GM19239 (cell line): Measurements from ENCODE around the gene FOXS1.
A peak's percentile ranks its signal among the peaks of the same experiment; 100 is the strongest.
"Not testable (repeated sequence)": the region's sequence is repeated elsewhere in the genome, so short reads cannot be mapped to it uniquely, and the experiment has no call there.

Experiments
- DNase-seq: peaks from one replicate; pipeline ENCODE4 v3.0.0; 2011; ENCODE audit warnings: low spot score; ENCODE audit not compliant: insufficient read length
- FAIRE-seq: peaks from 2 replicates; lab custom pipeline; 2011; peaks lifted over from hg19 to GRCh38; lab: Jason Lieb, UNC

Gene FOXS1

DNA sequence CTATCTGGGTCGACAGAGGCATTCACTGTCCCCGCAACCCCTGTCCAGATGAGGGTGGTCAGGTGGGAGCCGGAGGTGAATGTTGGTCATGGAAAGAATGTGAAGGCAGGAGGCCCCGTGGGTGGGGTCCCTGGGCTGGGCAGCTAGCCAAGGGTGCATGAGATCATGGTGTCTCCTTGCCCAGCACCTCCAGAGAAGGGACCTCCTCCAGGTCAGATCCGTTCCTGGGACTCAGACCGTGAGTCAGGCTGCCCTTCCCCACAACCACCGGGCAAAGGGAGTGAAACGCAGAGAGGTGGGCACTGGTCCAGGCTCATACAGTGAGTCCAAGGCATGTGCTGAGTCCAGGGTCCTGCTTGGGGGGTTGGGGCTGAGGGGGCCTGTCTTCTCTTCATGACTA lies 3.5 kb downstream of the FOXS1 start:
- no peak for FAIRE-seq
- DNase-seq: no peak

DNA sequence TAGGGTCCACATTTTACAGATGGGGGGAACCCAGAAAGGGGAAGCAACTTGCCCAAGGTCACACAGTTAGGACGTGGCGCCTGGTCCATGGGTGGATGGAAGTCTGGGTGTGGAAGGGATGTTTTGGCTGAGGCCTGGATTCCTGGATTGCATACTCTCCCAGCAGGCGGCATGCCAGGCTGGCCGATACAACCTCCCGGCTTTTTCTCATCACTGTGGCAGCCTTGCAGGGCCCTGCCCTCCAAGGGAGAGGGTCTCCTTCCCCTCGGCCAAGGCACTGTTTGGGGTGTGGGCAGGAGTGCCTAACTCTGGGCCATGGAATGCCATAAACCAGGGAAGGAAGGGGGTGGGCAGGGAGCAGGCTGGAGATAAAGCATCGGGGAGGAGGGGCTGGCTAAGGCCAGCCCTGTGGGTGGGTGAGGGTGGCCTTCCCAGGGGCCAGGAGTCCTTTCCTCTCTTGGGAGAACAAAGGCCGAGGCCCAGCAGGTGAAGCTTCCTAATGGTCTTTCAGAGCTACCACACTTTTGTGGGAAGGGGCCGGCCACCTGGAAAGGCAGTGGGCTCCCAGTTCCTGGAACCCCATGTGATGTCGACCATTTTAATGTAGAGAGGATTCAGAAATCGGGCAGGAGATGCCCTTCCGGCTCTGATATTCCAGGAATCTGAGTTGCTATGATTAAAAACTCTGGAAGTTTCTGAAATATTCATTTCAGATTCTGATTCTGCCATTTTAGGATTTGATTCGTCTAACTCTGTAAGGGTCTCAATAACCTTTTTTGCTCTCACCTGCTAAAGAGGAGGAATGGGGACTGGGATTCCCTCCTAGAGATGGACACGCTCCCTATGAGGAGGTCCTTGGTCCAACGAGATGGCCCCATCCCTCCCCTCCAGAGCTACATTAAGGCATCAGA lies 4.2 kb downstream of the FOXS1 start:
- FAIRE-seq (no peak), DNase-seq (no peak)

DNA sequence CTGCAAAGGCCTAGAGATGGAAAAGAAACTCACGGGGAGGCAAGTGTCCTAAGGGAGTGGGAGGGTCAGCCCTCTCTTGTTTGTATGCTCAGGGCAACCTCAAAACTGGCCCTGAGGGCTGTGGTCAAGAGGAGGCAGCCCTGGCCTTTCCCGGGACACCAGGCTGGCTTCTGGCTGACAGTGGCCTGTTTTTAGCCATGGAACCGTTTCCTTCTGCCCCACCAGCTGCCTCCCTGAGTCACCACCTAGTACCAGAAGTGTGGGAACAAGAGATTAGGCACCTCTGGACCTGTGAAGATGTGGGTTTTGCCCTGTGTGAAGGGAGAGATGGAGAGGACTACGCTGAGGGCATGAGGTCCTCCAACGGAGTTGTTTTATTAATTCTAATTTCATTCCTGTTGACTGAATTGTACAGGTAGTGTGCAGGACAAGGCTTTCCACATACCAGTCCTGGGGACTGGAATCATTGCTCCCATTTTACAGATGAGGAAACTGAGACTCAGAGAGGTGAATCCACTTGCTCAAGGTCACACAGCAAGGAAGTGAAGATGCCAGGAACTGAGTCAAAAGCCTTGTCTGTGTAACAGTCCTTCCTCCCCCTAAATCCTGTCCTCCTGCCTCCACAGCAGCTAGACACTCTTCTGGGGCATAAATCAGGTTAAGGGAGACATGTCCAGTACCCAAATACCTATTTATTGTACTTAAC lies 5.5 kb downstream of the FOXS1 start:
- DNase-seq: no peak
- no peak for FAIRE-seq

DNA sequence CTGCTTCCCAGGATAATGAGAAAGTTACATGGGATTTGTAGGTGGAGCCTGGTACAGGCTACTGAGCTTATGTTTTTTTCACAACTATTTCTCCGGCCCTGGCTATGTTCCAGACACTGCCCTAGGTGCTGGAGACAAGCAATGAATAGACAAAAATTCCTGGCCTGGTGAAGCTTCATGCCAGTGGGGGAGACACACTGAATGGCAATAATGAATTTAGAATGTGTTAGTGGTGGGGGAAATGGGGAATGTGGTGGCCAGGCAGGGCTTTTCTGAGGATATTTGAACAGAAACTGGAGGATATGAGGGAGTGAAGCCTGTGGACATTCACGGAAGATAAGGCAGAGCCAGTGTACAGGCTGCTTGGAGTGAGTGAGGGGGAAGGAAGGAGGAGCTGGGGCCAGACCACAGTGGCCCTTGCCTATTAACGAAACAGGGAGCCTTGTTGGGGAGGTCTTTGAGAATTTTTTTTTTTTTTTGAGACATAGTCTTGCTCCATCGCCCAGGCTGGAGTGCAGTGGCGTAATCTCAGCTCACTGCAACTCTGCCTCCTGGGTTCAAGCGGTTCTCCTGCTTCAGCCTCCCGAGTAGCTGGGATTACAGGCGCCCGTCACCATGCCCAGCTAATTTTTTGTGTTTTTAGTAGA lies 6.6 kb downstream of the FOXS1 start:
- DNase-seq: no peak
- no peak for FAIRE-seq

DNA sequence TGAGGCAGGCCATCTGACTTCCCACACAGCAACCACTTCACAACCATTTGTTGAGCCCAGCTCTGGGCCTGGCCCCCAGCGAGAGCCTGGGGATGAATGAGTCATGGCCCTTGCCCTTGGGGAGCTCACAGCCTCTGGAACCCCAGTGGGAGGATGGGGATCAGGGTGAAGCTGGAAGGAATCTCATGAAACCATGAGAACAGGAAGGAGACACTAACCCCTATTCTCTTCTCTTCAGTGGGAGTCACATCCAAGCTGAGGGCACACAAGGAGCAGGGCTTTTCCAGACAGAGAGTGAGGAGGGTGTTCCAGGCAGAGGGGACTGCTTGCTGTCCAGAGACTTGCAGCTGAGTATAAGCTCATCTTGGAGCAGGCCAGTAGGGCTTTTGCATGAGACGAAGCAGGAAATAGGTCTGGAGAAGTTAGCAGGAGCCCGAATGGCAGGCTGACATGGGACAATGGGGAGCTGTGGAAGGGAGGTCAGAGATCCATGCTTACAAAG lies 7.5 kb downstream of the FOXS1 start:
- FAIRE-seq: no peak
- DNase-seq: no peak

DNA sequence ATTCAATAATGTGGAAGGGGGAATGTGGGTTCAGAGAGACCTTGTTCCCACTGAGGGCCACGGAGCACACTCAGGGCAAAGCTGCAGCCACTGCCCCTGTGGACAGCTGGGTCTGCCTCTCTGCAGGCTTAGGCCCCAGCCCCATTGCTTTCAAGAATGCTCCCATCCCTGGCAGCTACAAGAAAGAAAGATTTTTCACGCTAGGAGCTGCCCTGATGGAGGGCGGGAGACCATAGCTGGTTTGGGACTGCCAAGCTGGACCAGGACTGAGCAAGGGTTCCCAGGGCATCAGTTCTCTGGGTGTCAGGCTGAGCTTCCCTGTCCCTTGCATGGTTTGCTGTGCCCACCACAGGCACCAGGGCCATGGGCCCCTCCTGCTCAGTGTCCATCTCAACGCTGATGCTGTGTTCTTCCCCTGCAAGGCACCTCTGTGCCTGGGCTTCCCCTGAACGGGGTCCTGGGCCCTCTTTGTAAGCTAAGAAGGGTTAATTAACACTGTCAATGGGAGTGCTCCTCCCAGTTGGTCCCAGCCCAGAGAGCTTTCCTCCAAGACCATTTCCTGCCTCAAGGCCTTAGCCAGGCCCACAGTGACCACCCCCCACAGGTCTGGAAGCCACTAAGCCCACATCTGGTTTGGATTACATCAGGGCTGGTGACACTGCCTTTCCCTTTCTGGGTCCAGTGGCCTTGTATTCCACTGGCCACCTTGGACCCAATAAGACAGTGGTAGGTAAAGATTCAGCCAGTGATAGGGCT lies 8.4 kb downstream of the FOXS1 start:
- no peak for FAIRE-seq
- no peak for DNase-seq

DNA sequence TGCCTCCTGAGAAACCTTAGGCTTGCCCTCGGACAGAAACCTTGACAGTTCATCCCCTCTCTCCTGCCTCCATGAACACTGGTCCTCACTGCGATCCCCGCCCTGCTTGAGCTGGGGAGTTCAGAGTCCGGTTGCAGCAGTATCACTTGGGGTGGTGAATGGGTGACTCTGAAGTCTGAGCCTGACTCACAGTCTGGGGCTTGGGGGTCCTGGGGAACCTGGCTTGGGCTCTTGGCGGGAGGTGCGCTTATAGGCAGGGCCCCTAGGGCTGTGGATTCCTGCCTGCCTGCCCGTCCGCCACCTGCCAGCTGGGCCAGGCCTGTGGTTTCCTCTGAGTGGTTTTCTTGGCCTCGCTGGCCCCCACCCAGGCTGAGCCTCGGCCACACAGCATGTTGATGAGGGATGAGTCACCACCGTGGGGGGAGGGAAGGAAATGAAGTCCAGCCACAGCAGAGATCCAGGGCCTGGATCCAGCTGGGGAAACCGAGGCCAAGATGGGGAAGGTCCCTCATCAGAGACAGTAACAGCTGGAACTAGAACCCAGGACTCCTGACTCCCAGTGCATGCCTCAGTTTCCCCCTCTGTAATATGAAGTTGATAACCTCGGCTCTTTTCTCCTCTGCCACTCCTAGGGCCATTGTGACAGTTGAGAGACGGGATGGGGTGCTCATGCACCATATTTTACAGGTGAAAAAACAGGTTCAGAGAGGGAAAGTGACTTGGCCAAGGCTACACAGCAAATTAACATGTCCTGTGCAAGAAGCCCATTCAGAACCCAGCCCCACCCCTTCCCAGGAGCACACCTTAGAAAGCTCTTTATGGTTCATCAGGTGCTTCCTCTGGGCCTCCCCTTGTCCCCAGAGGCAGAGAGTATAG lies 9.2 kb downstream of the FOXS1 start:
- peak; percentile 76 for FAIRE-seq
- DNase-seq: peak; percentile 54

DNA sequence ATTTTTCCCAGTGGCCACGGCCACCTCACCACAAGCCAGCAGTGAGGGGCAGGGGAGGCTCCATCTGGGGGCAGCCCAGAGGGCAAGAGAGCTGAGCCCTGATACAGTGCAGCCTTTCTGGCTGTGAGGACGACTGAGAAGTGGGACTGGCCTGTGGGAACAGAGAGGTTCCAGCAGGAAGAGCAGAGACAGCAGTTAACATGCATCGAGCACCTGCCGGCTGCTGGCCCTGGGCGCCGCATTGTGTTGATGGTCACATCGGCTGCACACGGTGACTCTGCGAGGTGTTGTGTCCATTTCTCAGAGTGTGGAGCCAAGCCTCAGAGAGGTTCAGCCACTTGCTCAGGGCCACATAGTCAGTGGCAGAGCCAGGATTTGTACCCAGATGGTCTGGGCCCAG lies 9.8 kb downstream of the FOXS1 start:
- DNase-seq: no peak
- no peak for FAIRE-seq

DNA sequence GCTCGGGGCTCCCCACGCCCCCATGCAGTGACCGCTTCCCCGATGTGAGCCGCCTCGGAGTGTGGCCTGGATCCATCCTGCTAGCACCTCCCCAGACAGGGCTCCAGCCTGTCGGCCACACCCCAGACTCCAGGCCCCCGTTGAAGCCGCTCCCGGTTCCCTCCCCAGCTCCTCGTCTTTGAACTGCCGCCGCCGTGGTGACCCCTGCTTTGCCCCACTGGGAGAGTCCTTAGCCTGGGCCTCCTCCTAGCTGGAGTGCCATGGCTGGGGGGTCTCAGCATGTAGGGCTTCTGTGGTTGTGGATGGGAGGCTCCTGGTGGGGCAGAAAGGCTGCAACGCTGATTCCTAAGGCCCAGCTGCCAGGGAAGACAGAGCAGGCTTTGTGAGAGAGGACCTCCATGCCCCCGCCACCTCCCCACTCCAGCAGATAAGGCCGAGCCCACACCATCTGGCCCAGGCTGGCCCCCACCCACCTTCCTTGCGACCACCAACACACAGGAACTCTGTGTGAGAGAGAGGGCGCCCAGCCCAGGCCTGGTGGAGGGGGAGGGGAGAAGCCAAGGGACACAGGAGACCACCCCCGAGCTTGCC lies 11.4 kb downstream of the FOXS1 start:
- DNase-seq (no peak), FAIRE-seq (no peak)

DNA sequence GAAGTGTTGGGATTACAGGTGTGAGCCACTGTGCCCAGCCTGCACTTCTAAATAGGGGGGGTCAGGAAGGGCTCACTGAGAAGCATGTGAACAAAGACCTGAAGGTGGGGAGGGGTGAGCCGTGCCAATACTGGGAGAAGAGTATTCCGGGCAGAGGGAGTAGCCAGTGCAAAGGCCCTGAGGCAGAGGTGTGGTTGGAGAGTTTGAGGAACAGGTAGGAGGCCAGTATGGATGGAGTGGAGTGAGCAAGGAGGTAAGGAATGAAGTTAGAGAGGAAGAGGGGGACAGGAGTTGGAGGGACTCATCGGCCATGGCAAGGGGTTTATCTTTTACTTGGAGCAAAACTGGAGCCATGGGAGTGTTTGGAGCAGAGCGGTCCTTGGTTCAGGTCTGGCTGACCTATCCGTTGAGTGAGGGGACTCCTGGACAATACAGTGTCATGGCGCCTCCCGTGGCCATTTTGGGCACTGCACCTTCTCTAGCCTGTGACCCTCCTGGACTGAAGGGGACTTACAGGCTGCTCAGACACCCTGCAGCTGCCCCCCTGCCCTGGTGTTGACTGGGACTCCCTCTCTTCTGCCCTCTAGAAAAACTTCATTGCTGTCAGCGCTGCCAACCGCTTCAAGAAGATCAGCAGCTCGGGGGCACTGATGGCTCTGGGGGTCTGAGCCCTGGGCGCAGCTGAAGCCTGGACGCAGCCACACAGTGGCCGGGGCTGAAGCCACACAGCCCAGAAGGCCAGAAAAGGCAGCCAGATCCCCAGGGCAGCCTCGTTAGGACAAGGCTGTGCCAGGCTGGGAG lies 12.1 kb downstream of the FOXS1 start:
- FAIRE-seq (no peak), DNase-seq (peak; percentile 71)

DNA sequence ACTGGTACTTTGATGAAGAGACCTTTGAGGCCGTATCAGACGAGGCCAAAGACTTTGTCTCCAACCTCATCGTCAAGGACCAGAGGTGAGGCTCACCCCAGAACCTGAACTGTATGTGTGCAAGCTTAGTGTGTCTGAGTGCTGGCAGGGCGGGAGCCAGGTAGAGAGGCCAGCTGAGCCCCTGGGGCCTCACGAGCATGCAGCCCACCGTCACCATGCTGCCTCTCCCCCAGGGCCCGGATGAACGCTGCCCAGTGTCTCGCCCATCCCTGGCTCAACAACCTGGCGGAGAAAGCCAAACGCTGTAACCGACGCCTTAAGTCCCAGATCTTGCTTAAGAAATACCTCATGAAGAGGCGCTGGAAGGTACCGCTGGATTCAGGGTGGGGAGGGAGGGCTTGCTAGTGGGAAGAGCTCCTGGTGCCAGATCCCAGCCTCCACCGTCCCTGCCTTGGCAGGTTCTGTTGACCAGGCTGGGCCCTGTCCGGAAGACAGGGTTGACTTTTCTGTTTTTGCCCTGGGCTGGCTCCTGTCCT lies 13.6 kb downstream of the FOXS1 start:
- DNase-seq (no peak), FAIRE-seq (no peak)

DNA sequence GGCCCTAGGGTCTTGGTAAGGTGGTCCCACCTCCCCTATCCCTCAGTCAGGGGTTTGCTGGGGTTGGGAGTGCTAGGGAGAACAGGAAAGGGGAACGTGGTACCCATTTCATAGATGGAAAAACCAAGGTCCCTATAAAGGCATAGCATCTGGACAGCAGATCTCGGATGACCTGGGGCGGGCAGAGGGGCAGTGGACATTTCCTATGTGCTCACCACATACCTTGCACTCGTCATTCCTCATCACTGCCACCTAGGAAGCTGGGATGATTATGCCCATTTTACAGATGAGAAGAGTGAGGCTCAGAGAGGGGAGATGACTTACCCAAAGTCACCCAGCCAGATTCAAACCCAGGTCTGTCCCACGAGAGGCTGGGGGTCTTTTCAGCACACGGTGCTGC lies 14.2 kb downstream of the FOXS1 start:
- FAIRE-seq: no peak

DNA sequence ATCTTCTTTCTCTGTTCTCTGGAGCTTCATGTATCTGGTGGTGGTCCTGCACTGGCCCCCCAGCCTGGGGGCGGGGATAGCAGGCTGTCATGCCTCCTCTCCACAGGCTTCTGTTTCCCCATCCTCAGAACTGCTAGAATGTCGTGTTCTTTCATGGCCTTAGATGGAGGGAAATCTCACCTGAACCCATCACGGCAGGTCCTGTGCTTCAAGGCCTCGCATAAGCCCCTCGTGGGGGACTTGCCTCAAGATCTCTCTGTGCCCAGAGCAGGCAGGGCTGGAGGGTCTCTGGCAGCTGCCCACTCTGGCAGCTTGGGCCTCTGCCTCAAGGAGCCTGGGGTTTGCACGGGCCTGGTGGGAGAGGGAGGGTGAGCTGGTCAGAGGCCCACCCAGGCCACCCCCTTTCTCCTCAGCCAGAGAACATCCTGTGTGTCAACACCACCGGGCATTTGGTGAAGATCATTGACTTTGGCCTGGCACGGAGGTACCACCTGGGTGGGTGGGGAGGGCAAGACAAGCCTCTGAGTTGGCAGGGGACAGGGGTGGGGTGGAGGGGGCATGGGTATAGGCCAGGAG lies 14.9 kb downstream of the FOXS1 start:
- no peak for FAIRE-seq
- no peak for DNase-seq

More for the DNA sequence above, 14.2 kb downstream of the FOXS1 start:
- no peak for DNase-seq

DNA sequence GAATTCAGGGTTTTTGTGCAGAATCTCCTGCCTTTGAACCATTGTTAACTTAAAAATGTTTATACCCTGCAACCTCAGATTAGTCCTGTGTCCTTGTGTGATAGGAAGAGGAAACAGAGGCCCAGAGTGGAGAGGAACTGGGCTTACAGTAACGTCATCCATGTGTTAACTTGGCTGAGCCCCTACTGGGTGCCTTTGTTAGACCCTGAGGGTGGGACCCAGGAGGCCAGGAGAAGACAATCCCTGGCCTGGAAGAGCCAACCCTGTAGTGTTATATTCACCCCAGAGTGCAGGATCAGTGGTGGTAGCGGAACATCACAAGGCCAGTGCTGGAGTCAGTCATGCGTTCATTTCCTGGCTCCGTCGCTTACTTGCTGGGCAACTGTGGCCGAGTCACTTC lies 15.7 kb downstream of the FOXS1 start:
- DNase-seq (no peak), FAIRE-seq (no peak)

DNA sequence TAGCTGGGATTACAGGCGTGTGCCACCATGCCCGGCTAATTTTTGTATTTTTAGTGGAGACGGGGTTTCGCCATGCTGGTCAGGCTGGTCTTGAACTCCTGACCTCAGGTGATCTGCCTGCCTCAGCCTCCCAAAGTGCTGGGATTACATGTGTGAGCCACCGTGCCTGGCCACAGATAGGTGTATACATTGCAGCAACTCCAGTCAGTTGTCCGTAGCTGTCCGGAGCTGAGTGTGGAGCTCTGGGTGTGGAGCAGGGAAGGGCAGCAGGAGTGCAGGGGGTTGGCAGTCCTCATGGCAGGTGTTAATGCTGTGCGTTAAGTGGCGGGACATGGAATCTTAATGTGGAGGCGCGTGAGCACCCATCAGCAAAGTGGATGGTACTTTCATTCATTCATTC lies 17.4 kb downstream of the FOXS1 start:
- FAIRE-seq, DNase-seq: not testable (repeated sequence)

DNA sequence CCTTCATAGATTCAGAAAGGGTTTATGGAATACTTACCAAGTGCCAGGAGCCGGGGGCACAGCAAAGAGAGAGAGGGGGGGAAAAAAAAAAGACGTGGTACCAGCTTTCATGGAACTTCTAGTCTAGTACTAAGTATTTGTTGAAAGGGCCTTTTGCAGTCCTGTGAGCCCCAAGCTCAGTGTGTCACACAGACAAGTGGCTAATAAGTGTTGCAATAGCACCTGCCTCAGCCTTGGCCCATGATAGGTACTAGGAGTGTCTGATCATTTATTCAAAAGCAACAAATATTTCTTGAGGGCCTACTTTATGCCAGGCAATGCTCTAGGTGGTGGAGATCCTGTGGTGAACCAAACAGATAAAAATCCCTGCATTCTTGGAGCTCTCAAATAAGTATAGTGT lies 18.3 kb downstream of the FOXS1 start:
- FAIRE-seq (no peak), DNase-seq (no peak)

DNA sequence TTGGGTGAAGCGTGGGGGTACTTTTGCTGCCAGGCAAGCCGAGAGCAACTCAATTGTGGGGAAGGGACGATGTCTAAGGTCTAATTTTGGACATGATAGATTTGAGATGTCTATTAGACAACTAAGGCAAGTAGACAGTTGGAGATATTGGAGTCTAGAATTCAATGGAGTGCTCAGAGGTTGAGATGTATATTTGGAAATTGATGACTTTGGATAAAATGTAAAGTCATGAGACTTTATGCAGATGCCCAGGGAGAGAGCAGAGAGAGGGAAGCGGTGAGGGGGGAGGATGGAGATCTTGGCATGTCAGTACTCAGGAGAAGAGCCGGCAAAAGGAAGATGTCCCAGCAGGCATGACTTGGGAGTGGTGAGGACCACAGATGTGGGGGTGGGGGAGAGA lies 19.3 kb downstream of the FOXS1 start:
- DNase-seq: no peak
- no peak for FAIRE-seq
